HG02852 (cell line): ENCODE results near the gene LATS1.
"Not testable (repeated sequence)": the region's sequence is repeated elsewhere in the genome, so short reads cannot be mapped to it uniquely, and the experiment has no call there.

ENCODE experiments used
- ATAC-seq: cut with Tn5 transposase; IDR thresholded peaks from one replicate; pipeline ENCODE4 v1.9.1; 2021; ENCODE audit warnings: mild to moderate bottlenecking, moderate library complexity; ENCODE audit not compliant: unreplicated experiment

LATS1 gene

GRCh38 chr6:149680503-149680902, 37.4 kb downstream of the LATS1 start:
- peak; percentile 44 for ATAC-seq

- ATAC-seq = not testable (repeated sequence)
These were observed 45.6 kb downstream of the LATS1 start for GRCh38 chr6:149672265-149672664.

DNA sequence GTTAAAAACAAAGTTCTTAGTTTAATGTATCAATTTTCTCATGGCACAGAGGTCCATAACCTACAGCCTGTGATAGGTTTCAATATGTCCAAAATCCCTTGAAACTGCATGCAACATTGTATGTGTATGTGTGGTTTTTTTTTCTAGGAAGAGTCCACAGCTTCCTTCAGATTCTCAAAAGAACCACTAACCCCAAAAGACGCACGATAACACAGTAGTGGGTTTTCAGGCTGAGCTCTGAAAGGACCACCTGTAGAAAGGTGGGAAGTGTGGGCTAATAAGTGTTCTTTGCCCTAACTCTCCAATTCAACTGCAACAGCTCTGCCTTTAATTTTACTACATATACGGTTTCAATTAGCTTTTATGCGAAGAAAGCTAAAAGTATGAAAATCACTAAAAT, 57.9 kb downstream of the LATS1 start:
- no peak for ATAC-seq

GRCh38 chr6:149657441-149657840, 60.5 kb downstream of the LATS1 start:
- no peak for ATAC-seq

DNA sequence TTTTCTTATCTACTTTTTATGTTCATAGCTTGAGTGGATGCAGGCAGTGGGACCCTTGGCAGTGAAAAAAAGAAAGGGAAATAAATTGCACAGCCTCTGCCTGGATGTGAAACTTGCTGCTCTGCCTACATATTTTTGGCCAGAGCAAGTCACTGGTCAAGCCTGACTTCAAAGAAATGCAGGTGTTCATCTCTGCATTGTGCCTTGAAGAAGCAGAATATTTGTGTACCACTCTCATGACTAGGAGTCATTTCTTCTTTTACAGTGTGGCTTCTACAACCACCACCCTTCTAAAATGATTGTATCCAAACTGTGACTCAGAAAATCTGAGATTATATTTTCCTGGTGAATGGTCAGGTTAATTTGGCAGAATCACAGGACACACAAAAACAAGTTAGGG, 66.8 kb downstream of the LATS1 start:
- ATAC-seq = peak; percentile 40

- peak; percentile 83 for ATAC-seq
These were observed 69.5 kb downstream of the LATS1 start, which contains the start of gene KATNA1 for GRCh38 chr6:149648148-149649145. Gene KATNA1, minus strand, starts transcription at chr6:149648714. Its CDS starts 10,167 bp downstream, at chr6:149638547.

DNA sequence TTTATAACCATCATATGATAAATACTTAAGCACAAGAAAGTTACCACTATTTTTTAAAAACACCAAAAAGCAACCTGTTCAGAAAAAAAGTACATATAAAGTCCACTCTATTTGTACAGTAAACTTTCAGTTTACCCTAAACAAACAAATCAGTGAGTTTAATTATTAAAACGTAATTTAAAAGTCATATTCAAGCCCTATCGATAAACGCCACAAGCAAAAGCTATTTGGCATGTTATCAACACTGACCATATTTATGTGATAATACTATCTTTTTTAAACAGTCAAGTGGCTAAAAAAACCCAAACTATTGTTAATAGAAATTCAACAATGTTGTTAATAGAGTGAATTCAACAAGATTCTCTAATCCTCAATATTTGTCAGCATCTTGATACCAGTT, 71.3 kb downstream of the LATS1 start:
- ATAC-seq = no peak

DNA sequence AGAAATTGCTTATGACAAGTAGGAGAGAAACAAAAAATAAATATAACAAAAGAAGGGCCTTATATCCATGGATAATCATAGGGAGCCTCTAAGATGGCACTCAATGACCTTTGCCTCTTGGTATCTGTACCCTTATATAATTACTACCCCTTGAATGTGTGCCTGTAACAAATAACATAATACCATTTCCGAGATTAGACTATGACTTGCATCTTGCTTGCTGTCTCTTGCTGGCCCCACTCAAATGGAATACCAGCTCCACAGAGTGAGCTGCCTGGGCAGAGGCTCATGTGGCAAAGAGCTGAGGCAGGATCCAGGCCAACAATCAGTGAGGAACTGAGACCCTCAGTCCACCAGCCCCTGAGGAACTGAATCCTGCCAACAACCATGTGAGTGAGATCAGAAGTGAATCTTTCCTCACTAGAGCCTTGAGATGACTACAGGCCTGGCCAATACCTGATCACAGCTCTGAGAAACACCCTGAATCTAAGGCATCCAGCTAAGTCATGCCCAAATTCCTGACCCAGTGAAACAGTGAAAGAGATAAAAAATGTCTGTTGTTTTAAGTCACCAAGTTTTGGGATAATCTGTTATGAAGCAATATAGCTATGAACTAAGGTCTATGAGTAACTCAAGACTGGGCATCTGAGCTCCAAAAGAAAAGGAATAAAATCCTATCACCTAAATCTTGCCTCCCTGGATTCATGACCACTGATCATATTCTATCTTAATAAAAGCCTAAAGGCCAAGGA, 74.9 kb downstream of the LATS1 start:
- ATAC-seq = no peak

DNA sequence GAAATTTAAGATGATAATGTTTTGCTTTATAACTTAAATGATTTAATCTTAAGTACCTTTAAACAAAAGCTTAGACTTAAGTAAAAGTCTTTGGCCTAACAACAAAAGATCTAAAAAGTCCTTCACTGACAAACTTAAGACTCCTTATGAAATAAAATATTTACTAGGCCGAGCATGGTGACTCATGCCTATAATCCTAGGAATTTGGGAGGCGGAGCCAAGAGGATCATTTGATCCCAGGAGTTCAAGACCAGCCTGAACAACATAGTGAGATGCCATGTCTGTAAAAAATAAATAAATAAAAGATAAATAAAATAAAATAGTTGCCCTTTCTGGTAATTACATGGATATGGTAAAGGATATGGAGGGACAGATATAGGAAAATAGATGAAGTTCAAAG, 81.8 kb downstream of the LATS1 start:
- ATAC-seq = no peak

GRCh38 chr6:149634315-149634714, 83.6 kb downstream of the LATS1 start:
- ATAC-seq = no peak

GRCh38 chr6:149628875-149629510, 88.9 kb downstream of the LATS1 start:
- peak; percentile 91 for ATAC-seq

DNA sequence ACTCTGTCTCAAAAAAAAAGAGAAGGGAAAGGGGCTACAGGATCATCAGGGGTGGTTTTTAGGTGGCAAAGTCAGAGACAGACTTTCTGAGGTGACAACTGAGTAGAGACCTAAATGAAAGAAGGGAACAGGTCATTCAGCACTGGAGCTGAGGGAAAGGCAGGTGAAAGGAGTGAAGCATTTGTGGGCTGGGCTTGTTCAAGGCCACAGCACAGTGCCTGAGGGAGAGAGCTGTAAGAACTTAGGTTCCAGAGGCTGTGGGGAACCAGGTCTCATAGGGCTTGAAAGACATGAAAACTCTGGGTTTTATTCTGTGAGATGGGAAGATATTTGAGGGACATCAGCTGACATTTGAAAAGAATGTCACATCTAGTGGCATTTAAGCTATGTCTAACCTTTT, 90.2 kb downstream of the LATS1 start:
- no peak for ATAC-seq

GRCh38 chr6:149615805-149616204, 102.1 kb downstream of the LATS1 start:
- no peak for ATAC-seq

DNA sequence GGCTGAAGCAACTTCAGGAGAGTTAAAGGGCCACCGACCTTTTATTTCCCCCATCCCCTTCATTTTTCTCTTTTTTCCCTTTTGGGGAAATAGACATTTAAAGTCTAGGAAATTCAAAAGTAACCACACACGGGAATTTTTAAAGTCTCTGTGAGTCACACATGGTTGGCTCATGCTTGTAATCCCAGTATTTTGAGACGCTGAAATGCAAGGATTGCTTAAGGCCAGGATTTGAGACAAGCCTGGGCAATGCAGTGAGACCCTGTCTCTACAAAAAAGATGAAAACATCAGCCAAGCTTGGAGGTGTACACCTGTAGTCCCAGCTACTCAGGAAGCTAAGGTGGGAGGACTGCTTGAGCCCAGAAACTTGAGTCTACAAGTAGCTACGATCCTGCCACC, 103.6 kb downstream of the LATS1 start:
- no peak for ATAC-seq

DNA sequence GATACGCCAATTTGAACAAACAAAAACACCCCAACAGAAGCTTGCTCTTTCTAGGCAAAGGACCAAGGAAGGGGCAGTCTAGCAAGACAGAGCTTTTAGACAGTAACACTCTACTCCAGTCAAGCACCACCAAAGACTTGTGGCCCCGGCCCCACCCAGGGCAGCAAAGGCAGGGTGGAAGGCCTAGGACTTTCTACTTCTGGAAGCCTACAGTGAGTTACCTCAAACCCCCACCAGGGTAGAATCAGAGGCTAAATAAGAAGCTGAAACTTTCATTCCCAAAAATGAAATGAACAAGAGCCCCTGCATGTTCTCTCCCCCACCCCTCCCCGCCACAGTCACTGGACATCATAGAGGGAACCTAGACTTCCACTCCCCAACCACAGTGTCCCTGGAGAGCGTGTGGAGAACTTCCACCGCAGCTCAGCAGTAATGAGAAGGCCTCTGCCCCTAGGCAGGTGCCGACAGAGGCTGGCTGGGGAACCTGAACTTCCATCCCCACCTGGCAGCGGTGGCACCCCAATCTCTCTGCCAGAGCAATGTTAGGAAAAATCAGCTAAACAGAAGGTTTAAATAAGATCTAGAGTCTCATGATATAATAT, 109.4 kb downstream of the LATS1 start:
- ATAC-seq = no peak
